ENCODE data around the gene ALG12.
"Not testable (repeated sequence)": the region's sequence is repeated elsewhere in the genome, so short reads cannot be mapped to it uniquely, and the experiment has no call there.

Gene ALG12

GRCh38 chr22:49855251-49855911, 62.9 kb downstream of the ALG12 start:
- no peaks in the 10 kb centered on the region for H3K9me2 ChIP-seq (replicated peaks; ENCODE audit: insufficient read depth, low read length)
- H3K4me2 ChIP-seq (ENCODE audit: low read depth, low read length, poor library complexity, severe bottlenecking), result peak overlapping the region; percentile 79
- peaks cover 62% of the 10 kb centered on the region for H3K79me2 ChIP-seq (ENCODE audit: insufficient read depth, low read length)
- no peaks in the 10 kb centered on the region for H4K20me1 ChIP-seq (ENCODE audit: low read depth, low read length)
- H3K9me3 ChIP-seq (ENCODE audit: insufficient read depth, low read length), result no peaks in the 10 kb centered on the region
- peak overlapping the region; percentile 71 for H3K9ac ChIP-seq (ENCODE audit: low read length)
- peak overlapping the region; percentile 57; the same call in 1 of the 2 replicates for H3K27ac ChIP-seq (ENCODE audit: low read depth, low read length)
- peaks cover 5% of the 10 kb centered on the region; the same call in 1 of the 2 replicates for H3F3A ChIP-seq (ENCODE audit: insufficient read depth)
- H3K4me3 ChIP-seq (ENCODE audit: insufficient read depth, low read length, poor library complexity, severe bottlenecking), result peak overlapping the region; percentile 70
- no peaks in the 10 kb centered on the region for H3K36me3 ChIP-seq (ENCODE audit: low read length)
- TF ChIP-seq CTCF (IDR thresholded peaks at IDR 0.05; ENCODE audit: insufficient read depth, low read length, poor library complexity, severe bottlenecking) (no peak), EZH2phosphoT487 (conservative IDR thresholded peaks at IDR 0.05; ENCODE audit: low read length) (no peak)
- H2AFZ ChIP-seq (ENCODE audit: low read depth, low read length, severe bottlenecking), result no peak overlapping the region
- no peaks in the 10 kb centered on the region for H3K27me3 ChIP-seq (ENCODE audit: low read length)

GRCh38 chr22:49853981-49854831, 64.0 kb downstream of the ALG12 start:
- H3K9ac ChIP-seq (ENCODE audit: low read length), result peak overlapping the region; percentile 71
- no peaks in the 10 kb centered on the region for H4K20me1 ChIP-seq (ENCODE audit: low read depth, low read length)
- H3K36me3 ChIP-seq (ENCODE audit: low read length), result no peaks in the 10 kb centered on the region
- H3F3A ChIP-seq (ENCODE audit: insufficient read depth), result peaks cover 5% of the 10 kb centered on the region; the same call in 1 of the 2 replicates
- H3K4me2 ChIP-seq (ENCODE audit: low read depth, low read length, poor library complexity, severe bottlenecking), result peak overlapping the region; percentile 79
- TF ChIP-seq CTCF (IDR thresholded peaks at IDR 0.05; ENCODE audit: insufficient read depth, low read length, poor library complexity, severe bottlenecking) (no peak), EZH2phosphoT487 (conservative IDR thresholded peaks at IDR 0.05; ENCODE audit: low read length) (no peak)
- no peaks in the 10 kb centered on the region for H3K27me3 ChIP-seq (ENCODE audit: low read length)
- peak overlapping the region; percentile 70 for H3K4me3 ChIP-seq (ENCODE audit: insufficient read depth, low read length, poor library complexity, severe bottlenecking)
- peak overlapping the region; percentile 57 for H3K27ac ChIP-seq (ENCODE audit: low read depth, low read length)
- H3K9me3 ChIP-seq (ENCODE audit: insufficient read depth, low read length), result no peaks in the 10 kb centered on the region
- H2AFZ ChIP-seq (ENCODE audit: low read depth, low read length, severe bottlenecking), result no peak overlapping the region
- H3K9me2 ChIP-seq (replicated peaks; ENCODE audit: insufficient read depth, low read length), result no peaks in the 10 kb centered on the region
- H3K79me2 ChIP-seq (ENCODE audit: insufficient read depth, low read length), result peaks cover 51% of the 10 kb centered on the region

GRCh38 chr22:49852898-49853894, 65.0 kb downstream of the ALG12 start, which contains the start of gene ZBED4:
TSS of gene ZBED4 (plus strand) at chr22:49853844. CDS start at chr22:49883663, 29,819 bp downstream.
- H3K36me3 ChIP-seq (ENCODE audit: low read length), result no peaks in the 10 kb centered on the region
- no peaks in the 10 kb centered on the region for H3K27me3 ChIP-seq (ENCODE audit: low read length)
- no peaks in the 10 kb centered on the region for H3K9me3 ChIP-seq (ENCODE audit: insufficient read depth, low read length)
- H3F3A ChIP-seq (ENCODE audit: insufficient read depth), result peaks cover 5% of the 10 kb centered on the region; the same call in 1 of the 2 replicates
- peak within 1 kb of the TSS; percentile 84 for H3K4me3 ChIP-seq (ENCODE audit: insufficient read depth, low read length, poor library complexity, severe bottlenecking)
- H3K9ac ChIP-seq (ENCODE audit: low read length), result peak within 1 kb of the TSS; percentile 87
- H3K79me2 ChIP-seq (ENCODE audit: insufficient read depth, low read length), result peaks cover 40% of the 10 kb centered on the region
- H3K9me2 ChIP-seq (replicated peaks; ENCODE audit: insufficient read depth, low read length), result no peaks in the 10 kb centered on the region
- H3K27ac ChIP-seq (ENCODE audit: low read depth, low read length), result peak within 1 kb of the TSS; percentile 80
- H2AFZ ChIP-seq (ENCODE audit: low read depth, low read length, severe bottlenecking), result peak within 1 kb of the TSS; percentile 96
- TF ChIP-seq EZH2phosphoT487 (conservative IDR thresholded peaks at IDR 0.05; ENCODE audit: low read length) (no peak), CTCF (IDR thresholded peaks at IDR 0.05; ENCODE audit: insufficient read depth, low read length, poor library complexity, severe bottlenecking) (no peak)
- peak within 1 kb of the TSS; percentile 79 for H3K4me2 ChIP-seq (ENCODE audit: low read depth, low read length, poor library complexity, severe bottlenecking)
- no peaks in the 10 kb centered on the region for H4K20me1 ChIP-seq (ENCODE audit: low read depth, low read length)

GRCh38 chr22:49852568-49852897, 65.7 kb downstream of the ALG12 start:
- Histone ChIP-seq H3K9ac (ENCODE audit: low read length) (peak overlapping the region; percentile 87), H3K79me2 (ENCODE audit: insufficient read depth, low read length) (peaks cover 34% of the 10 kb centered on the region), H3K4me2 (ENCODE audit: low read depth, low read length, poor library complexity, severe bottlenecking) (peak overlapping the region; percentile 78), H3K4me3 (ENCODE audit: insufficient read depth, low read length, poor library complexity, severe bottlenecking) (peak overlapping the region; percentile 84), H2AFZ (ENCODE audit: low read depth, low read length, severe bottlenecking) (peak overlapping the region; percentile 96), H3K27ac (ENCODE audit: low read depth, low read length) (peak overlapping the region; percentile 80; the same call in 1 of the 2 replicates)
- H3K9me2 ChIP-seq (replicated peaks; ENCODE audit: insufficient read depth, low read length); H3K36me3 ChIP-seq (ENCODE audit: low read length); H3F3A ChIP-seq (ENCODE audit: insufficient read depth); H3K9me3 ChIP-seq (ENCODE audit: insufficient read depth, low read length); H4K20me1 ChIP-seq (ENCODE audit: low read depth, low read length); H3K27me3 ChIP-seq (ENCODE audit: low read length): not testable (repeated sequence)

All from SU-DHL-6 (cell line).